GM12878 (cell line): ENCODE results near the gene ADCK1.

Source experiments
- GABPA ChIP-seq: IDR thresholded peaks from 2 replicates; pipeline ENCODE4 v1.6.1; 2014; ENCODE audit warnings: antibody characterized with exemption, low read depth, mild to moderate bottlenecking, inconsistent platforms
- TF ChIP-seq, protein P1 (sequence below): fragments of 450-650 bp; IDR thresholded peaks from 2 replicates; pipeline ENCODE4 v1.6.1; 2017; ENCODE audit warnings: antibody characterized with exemption, mild to moderate bottlenecking, moderate library complexity

DNA sequence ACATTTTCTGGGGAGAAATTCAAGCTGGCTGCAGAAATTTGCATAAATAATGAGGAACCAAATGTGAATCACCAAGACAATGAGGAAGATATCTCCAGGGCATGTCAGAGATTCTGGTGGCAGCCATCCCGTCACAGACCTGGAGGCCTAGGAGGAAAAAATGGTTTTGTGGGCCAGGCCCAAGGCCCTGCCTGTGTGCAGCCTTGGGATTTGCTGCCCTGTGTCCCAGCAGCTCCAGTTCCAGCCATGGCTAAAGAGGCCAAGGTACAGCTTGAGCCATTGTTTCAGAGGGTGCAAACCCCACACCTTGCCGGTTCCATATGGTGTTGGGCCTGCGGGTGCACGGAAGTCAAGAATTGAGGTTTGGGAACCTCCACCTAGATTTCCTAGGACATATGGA is 147.5 kb downstream of the ADCK1 start:
- TF ChIP-seq, protein P1, sequence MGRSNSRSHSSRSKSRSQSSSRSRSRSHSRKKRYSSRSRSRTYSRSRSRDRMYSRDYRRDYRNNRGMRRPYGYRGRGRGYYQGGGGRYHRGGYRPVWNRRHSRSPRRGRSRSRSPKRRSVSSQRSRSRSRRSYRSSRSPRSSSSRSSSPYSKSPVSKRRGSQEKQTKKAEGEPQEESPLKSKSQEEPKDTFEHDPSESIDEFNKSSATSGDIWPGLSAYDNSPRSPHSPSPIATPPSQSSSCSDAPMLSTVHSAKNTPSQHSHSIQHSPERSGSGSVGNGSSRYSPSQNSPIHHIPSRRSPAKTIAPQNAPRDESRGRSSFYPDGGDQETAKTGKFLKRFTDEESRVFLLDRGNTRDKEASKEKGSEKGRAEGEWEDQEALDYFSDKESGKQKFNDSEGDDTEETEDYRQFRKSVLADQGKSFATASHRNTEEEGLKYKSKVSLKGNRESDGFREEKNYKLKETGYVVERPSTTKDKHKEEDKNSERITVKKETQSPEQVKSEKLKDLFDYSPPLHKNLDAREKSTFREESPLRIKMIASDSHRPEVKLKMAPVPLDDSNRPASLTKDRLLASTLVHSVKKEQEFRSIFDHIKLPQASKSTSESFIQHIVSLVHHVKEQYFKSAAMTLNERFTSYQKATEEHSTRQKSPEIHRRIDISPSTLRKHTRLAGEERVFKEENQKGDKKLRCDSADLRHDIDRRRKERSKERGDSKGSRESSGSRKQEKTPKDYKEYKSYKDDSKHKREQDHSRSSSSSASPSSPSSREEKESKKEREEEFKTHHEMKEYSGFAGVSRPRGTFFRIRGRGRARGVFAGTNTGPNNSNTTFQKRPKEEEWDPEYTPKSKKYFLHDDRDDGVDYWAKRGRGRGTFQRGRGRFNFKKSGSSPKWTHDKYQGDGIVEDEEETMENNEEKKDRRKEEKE, result no peak
- no peak for TF ChIP-seq GABPA
